Measurements from ENCODE around the gene NME7. TPM values are rescaled to one million over a fixed set of nuclear protein-coding genes. Genes with fewer than 3 reads are reported as not detected.
A peak's percentile ranks its signal among the peaks of the same experiment; 100 is the strongest.

The NME7 gene
- total RNA-seq, 1 experiment from 2014 or later: 13.2 TPM

- no peak overlapping the region for H3T11ph ChIP-seq (ENCODE audit: low read length)
- TF ChIP-seq, protein P1, sequence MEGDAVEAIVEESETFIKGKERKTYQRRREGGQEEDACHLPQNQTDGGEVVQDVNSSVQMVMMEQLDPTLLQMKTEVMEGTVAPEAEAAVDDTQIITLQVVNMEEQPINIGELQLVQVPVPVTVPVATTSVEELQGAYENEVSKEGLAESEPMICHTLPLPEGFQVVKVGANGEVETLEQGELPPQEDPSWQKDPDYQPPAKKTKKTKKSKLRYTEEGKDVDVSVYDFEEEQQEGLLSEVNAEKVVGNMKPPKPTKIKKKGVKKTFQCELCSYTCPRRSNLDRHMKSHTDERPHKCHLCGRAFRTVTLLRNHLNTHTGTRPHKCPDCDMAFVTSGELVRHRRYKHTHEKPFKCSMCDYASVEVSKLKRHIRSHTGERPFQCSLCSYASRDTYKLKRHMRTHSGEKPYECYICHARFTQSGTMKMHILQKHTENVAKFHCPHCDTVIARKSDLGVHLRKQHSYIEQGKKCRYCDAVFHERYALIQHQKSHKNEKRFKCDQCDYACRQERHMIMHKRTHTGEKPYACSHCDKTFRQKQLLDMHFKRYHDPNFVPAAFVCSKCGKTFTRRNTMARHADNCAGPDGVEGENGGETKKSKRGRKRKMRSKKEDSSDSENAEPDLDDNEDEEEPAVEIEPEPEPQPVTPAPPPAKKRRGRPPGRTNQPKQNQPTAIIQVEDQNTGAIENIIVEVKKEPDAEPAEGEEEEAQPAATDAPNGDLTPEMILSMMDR (conservative IDR thresholded peaks at IDR 0.05): no peak
- no peak overlapping the region for H3K18ac ChIP-seq (ENCODE audit: insufficient read length, low read depth, low read length)
- no peak overlapping the region for H3K23ac ChIP-seq (ENCODE audit: insufficient read length, low read depth, low read length)
- no peak overlapping the region for H2BK120ac ChIP-seq (ENCODE audit: low read depth, low read length, poor library complexity, severe bottlenecking)
- no peaks in the 10 kb centered on the region for H3K36me3 Mint-ChIP-seq (ENCODE audit: insufficient read depth in 1 of 3, low read depth in 3 of 3)
- no peaks in the 10 kb centered on the region for H3K27me3 Mint-ChIP-seq (ENCODE audit: low read depth)
- DNase-seq: no peak
- no peak overlapping the region for H4K8ac ChIP-seq (replicated peaks; ENCODE audit: insufficient read length, low read depth, low read length)
- H3K4ac ChIP-seq (ENCODE audit: low read depth, low read length): no peak overlapping the region
- no peak overlapping the region for H2BK12ac ChIP-seq (ENCODE audit: insufficient read length, low read depth, low read length)
- H3K79me2 ChIP-seq (ENCODE audit: insufficient read depth, low read length): no peaks in the 10 kb centered on the region
- WGBS (ENCODE audit: extremely low coverage, insufficient read length, low lambda C conversion rate): no CpG with 5 or more reads among the region's 4 CpGs
- no peak overlapping the region for H3K4me2 ChIP-seq (ENCODE audit: insufficient read depth, insufficient read length, low read length)
- H3K27ac ChIP-seq (ENCODE audit: insufficient read length, low read depth, low read length): no peak overlapping the region
- no peak overlapping the region for H2BK5ac ChIP-seq (ENCODE audit: insufficient read length, low read length)
- no peak overlapping the region for H2AK5ac ChIP-seq (ENCODE audit: insufficient read length, low read length)
- no peaks in the 10 kb centered on the region for H3K4me1 ChIP-seq (ENCODE audit: insufficient read depth, low read length)
- no peak overlapping the region for H3K56ac ChIP-seq (ENCODE audit: insufficient read length, low read depth, low read length)
- no peaks in the 10 kb centered on the region for H3K27me3 ChIP-seq (ENCODE audit: insufficient read depth, low read length)
- H2AFZ ChIP-seq (ENCODE audit: low read length): no peak overlapping the region
- no peak overlapping the region for H4K91ac ChIP-seq (ENCODE audit: insufficient read length, low read depth, low read length)
- H3K9ac ChIP-seq (ENCODE audit: extremely low read depth, insufficient read length, low read length): no peak overlapping the region
- peak overlapping the region in 2 of 3 experiments; percentile 36 to 37; a peak in 3 of 7 replicates for H3K27ac Mint-ChIP-seq
- no peaks in the 10 kb centered on the region for H3K9me3 Mint-ChIP-seq
- H2BK20ac ChIP-seq (ENCODE audit: low read depth, low read length, poor library complexity, severe bottlenecking): no peak overlapping the region
- H3K14ac ChIP-seq (ENCODE audit: insufficient read depth, low read length): no peak overlapping the region
- no peaks in the 10 kb centered on the region for H4K20me1 ChIP-seq (ENCODE audit: control insufficient read depth, insufficient read depth, insufficient read length)
- no peaks in the 10 kb centered on the region for H3K9me3 ChIP-seq (ENCODE audit: control insufficient read depth, low read depth, low read length)
- H3K4me1 Mint-ChIP-seq: peaks cover 6 to 8% of the 10 kb centered on the region in 2 experiments
- H2BK15ac ChIP-seq (ENCODE audit: low read depth, low read length): no peak overlapping the region
- no peak overlapping the region for H4K5ac ChIP-seq (ENCODE audit: insufficient read length, low read depth, low read length)
- no peaks in the 10 kb centered on the region for H3K23me2 ChIP-seq (ENCODE audit: insufficient read length, low read depth, low read length, poor library complexity, severe bottlenecking)
- no peak overlapping the region for H3K4me3 Mint-ChIP-seq
- no peaks in the 10 kb centered on the region for H3K79me1 ChIP-seq (ENCODE audit: insufficient read depth, low read depth, low read length, poor library complexity, severe bottlenecking)
Measured at GRCh38 chr1:169090308-169090899, 277.2 kb downstream of the NME7 start.

Measured in H9 (cell line).